Measurements from ENCODE around the gene SIX2. TPM values are rescaled to one million over a fixed set of nuclear protein-coding genes. Genes with fewer than 3 reads are reported as not detected.

The SIX2 gene
- total RNA-seq: 1 to 10 TPM in 2 of 3 donors, under 1 TPM in 1; 0.98 to 3.5 (median 1.5) TPM

DNA sequence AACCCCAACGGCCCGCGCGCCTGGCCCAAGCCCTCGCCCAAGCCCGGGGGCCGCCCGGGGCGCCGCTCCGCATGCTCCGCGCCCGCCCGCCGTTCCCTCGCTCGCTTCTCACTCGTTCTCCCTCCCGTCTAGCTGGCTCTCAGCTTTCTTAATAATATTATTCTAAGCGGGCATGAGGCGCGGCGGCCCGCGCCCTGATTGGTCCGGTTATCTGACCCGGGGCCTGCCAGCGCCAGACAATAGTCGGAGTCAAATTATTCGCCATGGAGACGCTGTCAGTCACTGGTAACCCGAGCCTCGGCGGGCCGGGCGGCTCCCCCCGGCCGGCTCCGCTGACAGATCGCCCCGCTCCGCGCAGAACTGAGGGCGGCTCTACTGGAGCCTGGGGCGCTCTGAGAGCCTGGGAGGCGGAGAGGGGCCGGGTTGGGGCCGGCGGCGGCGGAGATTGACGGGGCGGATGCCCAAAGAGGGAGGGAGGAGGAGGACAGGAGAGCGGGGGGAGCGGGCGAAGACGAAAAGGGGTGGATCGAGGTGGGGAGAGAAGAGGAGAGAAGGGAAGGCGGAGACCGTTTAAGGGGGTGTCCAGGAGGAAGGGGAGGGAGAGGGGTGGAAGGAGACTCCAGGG is at the start of gene SIX2:
TSS of gene SIX2 (minus strand) at position 150 of the 625 bp plus-strand sequence. CDS start 342 bp downstream, outside the sequence.
- no peaks in the 10 kb centered on the region for H3K9me3 ChIP-seq
- peak within 1 kb of the TSS; percentile 49 to 68 (median 57) for H3K4me3 ChIP-seq
- intact Hi-C loops (cut with DNase I; ENCODE audit: low total_unique reads): no loop called here
- TF ChIP-seq POLR2AphosphoS5 (IDR thresholded peaks at IDR 0.05) (peak in 2 of 3 donors; percentile 12 to 14), POLR2A (IDR thresholded peaks at IDR 0.05) (no peak)
- TF ChIP-seq, protein P1, sequence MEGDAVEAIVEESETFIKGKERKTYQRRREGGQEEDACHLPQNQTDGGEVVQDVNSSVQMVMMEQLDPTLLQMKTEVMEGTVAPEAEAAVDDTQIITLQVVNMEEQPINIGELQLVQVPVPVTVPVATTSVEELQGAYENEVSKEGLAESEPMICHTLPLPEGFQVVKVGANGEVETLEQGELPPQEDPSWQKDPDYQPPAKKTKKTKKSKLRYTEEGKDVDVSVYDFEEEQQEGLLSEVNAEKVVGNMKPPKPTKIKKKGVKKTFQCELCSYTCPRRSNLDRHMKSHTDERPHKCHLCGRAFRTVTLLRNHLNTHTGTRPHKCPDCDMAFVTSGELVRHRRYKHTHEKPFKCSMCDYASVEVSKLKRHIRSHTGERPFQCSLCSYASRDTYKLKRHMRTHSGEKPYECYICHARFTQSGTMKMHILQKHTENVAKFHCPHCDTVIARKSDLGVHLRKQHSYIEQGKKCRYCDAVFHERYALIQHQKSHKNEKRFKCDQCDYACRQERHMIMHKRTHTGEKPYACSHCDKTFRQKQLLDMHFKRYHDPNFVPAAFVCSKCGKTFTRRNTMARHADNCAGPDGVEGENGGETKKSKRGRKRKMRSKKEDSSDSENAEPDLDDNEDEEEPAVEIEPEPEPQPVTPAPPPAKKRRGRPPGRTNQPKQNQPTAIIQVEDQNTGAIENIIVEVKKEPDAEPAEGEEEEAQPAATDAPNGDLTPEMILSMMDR (IDR thresholded peaks at IDR 0.05): no peak
- peaks cover 2 to 72% of the 10 kb centered on the region in 2 donors for H3K27me3 ChIP-seq
- peak within 1 kb of the TSS; percentile 54 to 90 for H3K27ac ChIP-seq
- peak; percentile 80 to 84 for DNase-seq (ENCODE audit: low spot score in 2 of 2)
- H3K36me3 ChIP-seq: no peaks in the 10 kb centered on the region
- H3K4me1 ChIP-seq: peaks cover 6 to 10% of the 10 kb centered on the region in 2 donors

DNA sequence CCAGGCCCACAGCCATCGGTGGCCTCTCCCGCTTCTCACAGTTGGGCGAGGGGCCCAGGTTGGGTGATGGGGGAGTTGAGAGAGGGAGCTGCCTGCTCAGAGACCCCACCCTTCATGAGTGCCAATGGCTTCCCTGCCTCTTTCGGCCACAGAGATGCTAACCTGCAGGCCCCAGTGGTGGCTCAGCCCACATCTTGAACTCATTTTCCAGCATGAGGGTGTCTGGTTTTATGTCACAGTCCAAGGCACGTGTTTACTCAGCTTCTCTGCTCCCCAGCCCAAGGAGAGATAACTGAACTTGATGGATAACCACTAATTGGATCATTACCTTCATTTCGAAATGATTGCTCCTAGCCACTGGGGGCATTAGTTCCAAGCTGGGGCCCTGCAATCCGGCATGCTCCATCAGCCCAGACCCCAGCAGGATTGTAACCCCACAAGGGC is 45.9 kb upstream of the SIX2 start:
- Histone ChIP-seq H3K4me1 (no peaks in the 10 kb centered on the region), H3K4me3 (no peak overlapping the region), H3K27me3 (no peaks in the 10 kb centered on the region), H3K27ac (no peak overlapping the region), H3K36me3 (no peaks in the 10 kb centered on the region), H3K9me3 (no peaks in the 10 kb centered on the region)
- TF ChIP-seq POLR2AphosphoS5 (IDR thresholded peaks at IDR 0.05) (no peak), POLR2A (IDR thresholded peaks at IDR 0.05) (no peak)
- TF ChIP-seq, protein P1 (IDR thresholded peaks at IDR 0.05): no peak
- DNase-seq (ENCODE audit: low spot score in 2 of 2): no peak
- intact Hi-C loops (cut with DNase I; ENCODE audit: low total_unique reads): no loop called here

- DNase-seq (ENCODE audit: low spot score in 2 of 2): no peak
- Histone ChIP-seq H3K4me1 (no peaks in the 10 kb centered on the region), H3K27ac (no peak overlapping the region), H3K27me3 (no peaks in the 10 kb centered on the region), H3K4me3 (no peak overlapping the region), H3K36me3 (no peaks in the 10 kb centered on the region), H3K9me3 (no peaks in the 10 kb centered on the region)
- TF ChIP-seq POLR2AphosphoS5 (IDR thresholded peaks at IDR 0.05) (no peak), POLR2A (IDR thresholded peaks at IDR 0.05) (no peak)
- TF ChIP-seq, protein P1 (IDR thresholded peaks at IDR 0.05): no peak
- intact Hi-C loops (cut with DNase I; ENCODE audit: low total_unique reads): loop anchor here (5.0 kb wide), 1 partner anchor 1133 kb away; no protein-coding TSS in a partner anchor
Observed at GRCh38 chr2:45053966-45054365, 44.7 kb upstream of the SIX2 start.

- H3K27me3 ChIP-seq: no peaks in the 10 kb centered on the region
- intact Hi-C loops (cut with DNase I; ENCODE audit: low total_unique reads): loop anchor here (5.0 kb wide), 1 partner anchor 1135 kb away; no protein-coding TSS in a partner anchor
- no peak for DNase-seq (ENCODE audit: low spot score in 2 of 2)
- H3K27ac ChIP-seq: no peak overlapping the region
- no peak overlapping the region for H3K4me3 ChIP-seq
- no peaks in the 10 kb centered on the region for H3K36me3 ChIP-seq
- no peaks in the 10 kb centered on the region for H3K9me3 ChIP-seq
- TF ChIP-seq POLR2AphosphoS5 (IDR thresholded peaks at IDR 0.05) (no peak), POLR2A (IDR thresholded peaks at IDR 0.05) (no peak)
- TF ChIP-seq, protein P1 (IDR thresholded peaks at IDR 0.05): no peak
- H3K4me1 ChIP-seq: no peaks in the 10 kb centered on the region
Observed at GRCh38 chr2:45052388-45052928, 43.2 kb upstream of the SIX2 start.
